SK-N-SH treated with all-trans-retinoic acid at 6 μM for 48 hours (cell line): ENCODE results near the gene DPRX.

Experiments
- ATAC-seq: fragments of 200-7000 bp; cut with Tn5 transposase; 3 replicates; pipeline ENCODE4 v1.9.1; 2020; ENCODE audit warnings: mild to moderate bottlenecking, moderate library complexity
- ARNTL ChIP-seq: fragments of 450-650 bp; formaldehyde crosslinking; IDR thresholded peaks from 2 replicates; pipeline ENCODE4 v1.5.0; 2020; ENCODE audit warnings: low read depth, mild to moderate bottlenecking, moderate library complexity, borderline replicate concordance
- BACH2 ChIP-seq: fragments of 250-450 bp; sonication (Bioruptor Pico); IDR thresholded peaks from 2 replicates; pipeline ENCODE4 v1.9.0; 2021; ENCODE audit warnings: mild to moderate bottlenecking, borderline replicate concordance
- CSDC2 ChIP-seq: fragments of 250-450 bp; sonication (Bioruptor Pico); IDR thresholded peaks from 2 replicates; pipeline ENCODE4 v1.5.0; 2020; ENCODE audit warnings: mild to moderate bottlenecking, moderate library complexity
- CSRNP3 ChIP-seq: fragments of 250-450 bp; sonication (Bioruptor Pico); IDR thresholded peaks from 2 replicates; pipeline ENCODE4 v1.5.1; 2021; ENCODE audit warnings: mild to moderate bottlenecking, moderate library complexity
- ESRRG ChIP-seq: fragments of 250-450 bp; sonication (Bioruptor Pico); IDR thresholded peaks from 2 replicates; pipeline ENCODE4 v1.6.1; 2021; ENCODE audit warnings: mild to moderate bottlenecking
- GLIS3 ChIP-seq: fragments of 250-450 bp; sonication (Bioruptor Pico); IDR thresholded peaks from 2 replicates; pipeline ENCODE4 v1.5.0; 2020; ENCODE audit warnings: mild to moderate bottlenecking, moderate library complexity
- ISL1 ChIP-seq: fragments of 250-450 bp; sonication (Bioruptor Pico); IDR thresholded peaks from 2 replicates; pipeline ENCODE4 v2.1.2; 2022; ENCODE audit warnings: mild to moderate bottlenecking, moderate library complexity
- OSR1 ChIP-seq: fragments of 250-450 bp; sonication (Bioruptor Pico); IDR thresholded peaks from 2 replicates; pipeline ENCODE4 v1.8.0; 2022; ENCODE audit warnings: moderate library complexity, mild to moderate bottlenecking, inconsistent platforms
- PPARA ChIP-seq: fragments of 250-450 bp; sonication (Bioruptor Pico); IDR thresholded peaks from 2 replicates; pipeline ENCODE4 v1.5.0; 2020; ENCODE audit warnings: mild to moderate bottlenecking, borderline replicate concordance
- RARB ChIP-seq: fragments of 250-450 bp; sonication (Bioruptor Pico); IDR thresholded peaks from 2 replicates; pipeline ENCODE4 v1.8.0; 2021; ENCODE audit warnings: mild to moderate bottlenecking, moderate library complexity
- SNAI2 ChIP-seq: fragments of 250-450 bp; sonication (Bioruptor Pico); IDR thresholded peaks from 2 replicates; pipeline ENCODE4 v1.5.0; 2020; ENCODE audit warnings: mild to moderate bottlenecking, moderate library complexity
- TCF4 ChIP-seq: fragments of 250-450 bp; sonication (Bioruptor Pico); IDR thresholded peaks from 2 replicates; pipeline ENCODE4 v1.8.0; 2021; ENCODE audit warnings: mild to moderate bottlenecking, moderate library complexity, borderline replicate concordance
- TOX ChIP-seq: fragments of 250-450 bp; sonication (Bioruptor Pico); IDR thresholded peaks from 2 replicates; pipeline ENCODE4 v1.8.0; 2021; ENCODE audit warnings: mild to moderate bottlenecking, moderate library complexity, borderline replicate concordance
- ZC3H10 ChIP-seq: fragments of 250-450 bp; sonication (Bioruptor Pico); IDR thresholded peaks from 2 replicates; pipeline ENCODE4 v1.5.1; 2021; ENCODE audit warnings: mild to moderate bottlenecking, moderate library complexity
- ZFP30 ChIP-seq: fragments of 450-650 bp; formaldehyde crosslinking; IDR thresholded peaks from 2 replicates; pipeline ENCODE4 v1.5.0; 2022; ENCODE audit warnings: mild to moderate bottlenecking, moderate library complexity
- ZNF565 ChIP-seq: fragments of 450-650 bp; formaldehyde crosslinking; conservative IDR thresholded peaks from 2 replicates; pipeline ENCODE4 v1.5.0; 2020; ENCODE audit warnings: low read depth, mild to moderate bottlenecking, moderate library complexity
- ZNF70 ChIP-seq: fragments of 450-650 bp; formaldehyde crosslinking; IDR thresholded peaks from 2 replicates; pipeline ENCODE4 v1.5.0; 2020; ENCODE audit warnings: mild to moderate bottlenecking, moderate library complexity
- ZNF8 ChIP-seq: fragments of 450-650 bp; formaldehyde crosslinking; IDR thresholded peaks from 2 replicates; pipeline ENCODE4 v1.5.0; 2020; ENCODE audit warnings: mild to moderate bottlenecking, moderate library complexity
- TF ChIP-seq, protein P1 (sequence below): fragments of 250-450 bp; sonication (Bioruptor Pico); IDR thresholded peaks from 2 replicates; pipeline ENCODE4 v1.8.0; 2020; ENCODE audit warnings: mild to moderate bottlenecking, moderate library complexity, borderline replicate concordance
- TF ChIP-seq, protein P2 (sequence below): fragments of 250-450 bp; sonication (Bioruptor Pico); IDR thresholded peaks from 2 replicates; pipeline ENCODE4 v1.8.0; 2021; ENCODE audit warnings: low read depth, mild to moderate bottlenecking, moderate library complexity, borderline replicate concordance
- TF ChIP-seq, protein P3 (sequence below): fragments of 250-450 bp; sonication (Bioruptor Pico); IDR thresholded peaks from 2 replicates; pipeline ENCODE4 v1.5.1; 2020; ENCODE audit warnings: low read depth, mild to moderate bottlenecking, moderate library complexity

Gene DPRX

GRCh38 chr19:53624771-53625545, 6.8 kb upstream of the DPRX start (continued):
- TF ChIP-seq, protein P1, sequence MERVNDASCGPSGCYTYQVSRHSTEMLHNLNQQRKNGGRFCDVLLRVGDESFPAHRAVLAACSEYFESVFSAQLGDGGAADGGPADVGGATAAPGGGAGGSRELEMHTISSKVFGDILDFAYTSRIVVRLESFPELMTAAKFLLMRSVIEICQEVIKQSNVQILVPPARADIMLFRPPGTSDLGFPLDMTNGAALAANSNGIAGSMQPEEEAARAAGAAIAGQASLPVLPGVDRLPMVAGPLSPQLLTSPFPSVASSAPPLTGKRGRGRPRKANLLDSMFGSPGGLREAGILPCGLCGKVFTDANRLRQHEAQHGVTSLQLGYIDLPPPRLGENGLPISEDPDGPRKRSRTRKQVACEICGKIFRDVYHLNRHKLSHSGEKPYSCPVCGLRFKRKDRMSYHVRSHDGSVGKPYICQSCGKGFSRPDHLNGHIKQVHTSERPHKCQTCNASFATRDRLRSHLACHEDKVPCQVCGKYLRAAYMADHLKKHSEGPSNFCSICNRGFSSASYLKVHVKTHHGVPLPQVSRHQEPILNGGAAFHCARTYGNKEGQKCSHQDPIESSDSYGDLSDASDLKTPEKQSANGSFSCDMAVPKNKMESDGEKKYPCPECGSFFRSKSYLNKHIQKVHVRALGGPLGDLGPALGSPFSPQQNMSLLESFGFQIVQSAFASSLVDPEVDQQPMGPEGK (CRISPR knock-in tag) = no peak
- TF ChIP-seq, protein P2, sequence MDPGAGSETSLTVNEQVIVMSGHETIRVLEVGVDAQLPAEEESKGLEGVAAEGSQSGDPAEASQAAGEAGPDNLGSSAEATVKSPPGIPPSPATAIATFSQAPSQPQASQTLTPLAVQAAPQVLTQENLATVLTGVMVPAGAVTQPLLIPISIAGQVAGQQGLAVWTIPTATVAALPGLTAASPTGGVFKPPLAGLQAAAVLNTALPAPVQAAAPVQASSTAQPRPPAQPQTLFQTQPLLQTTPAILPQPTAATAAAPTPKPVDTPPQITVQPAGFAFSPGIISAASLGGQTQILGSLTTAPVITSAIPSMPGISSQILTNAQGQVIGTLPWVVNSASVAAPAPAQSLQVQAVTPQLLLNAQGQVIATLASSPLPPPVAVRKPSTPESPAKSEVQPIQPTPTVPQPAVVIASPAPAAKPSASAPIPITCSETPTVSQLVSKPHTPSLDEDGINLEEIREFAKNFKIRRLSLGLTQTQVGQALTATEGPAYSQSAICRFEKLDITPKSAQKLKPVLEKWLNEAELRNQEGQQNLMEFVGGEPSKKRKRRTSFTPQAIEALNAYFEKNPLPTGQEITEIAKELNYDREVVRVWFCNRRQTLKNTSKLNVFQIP (CRISPR knock-in tag) = no peak
- TF ChIP-seq RARB (CRISPR knock-in tag) = no peak
- TF ChIP-seq GLIS3 (CRISPR knock-in tag) = no peak
- TF ChIP-seq ZNF70 (CRISPR knock-in tag) = no peak
- TF ChIP-seq CSDC2 (CRISPR knock-in tag) = no peak
- TF ChIP-seq ZNF8 = no peak
- TF ChIP-seq OSR1 (CRISPR knock-in tag) = no peak
- TF ChIP-seq, protein P3, sequence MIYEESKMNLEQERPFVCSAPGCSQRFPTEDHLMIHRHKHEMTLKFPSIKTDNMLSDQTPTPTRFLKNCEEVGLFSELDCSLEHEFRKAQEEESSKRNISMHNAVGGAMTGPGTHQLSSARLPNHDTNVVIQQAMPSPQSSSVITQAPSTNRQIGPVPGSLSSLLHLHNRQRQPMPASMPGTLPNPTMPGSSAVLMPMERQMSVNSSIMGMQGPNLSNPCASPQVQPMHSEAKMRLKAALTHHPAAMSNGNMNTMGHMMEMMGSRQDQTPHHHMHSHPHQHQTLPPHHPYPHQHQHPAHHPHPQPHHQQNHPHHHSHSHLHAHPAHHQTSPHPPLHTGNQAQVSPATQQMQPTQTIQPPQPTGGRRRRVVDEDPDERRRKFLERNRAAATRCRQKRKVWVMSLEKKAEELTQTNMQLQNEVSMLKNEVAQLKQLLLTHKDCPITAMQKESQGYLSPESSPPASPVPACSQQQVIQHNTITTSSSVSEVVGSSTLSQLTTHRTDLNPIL = no peak

GRCh38 chr19:53626486-53626885, 5.3 kb upstream of the DPRX start:
- no peak for TF ChIP-seq ZFP30
- no peak for TF ChIP-seq GLIS3 (CRISPR knock-in tag)
- no peak for TF ChIP-seq ZNF8
- TF ChIP-seq, protein P3 = no peak
- no peak for TF ChIP-seq RARB (CRISPR knock-in tag)
- no peak for TF ChIP-seq BACH2 (CRISPR knock-in tag)
- no peak for TF ChIP-seq SNAI2 (CRISPR knock-in tag)
- no peak for TF ChIP-seq CSDC2 (CRISPR knock-in tag)
- no peak for TF ChIP-seq ZNF565 (CRISPR knock-in tag)
- no peak for TF ChIP-seq ESRRG (CRISPR knock-in tag)
- TF ChIP-seq PPARA (CRISPR knock-in tag) = no peak
- no peak for TF ChIP-seq TOX (CRISPR knock-in tag)
- no peak for TF ChIP-seq TCF4 (CRISPR knock-in tag)
- TF ChIP-seq ARNTL (CRISPR knock-in tag) = no peak
- TF ChIP-seq ISL1 (CRISPR knock-in tag) = no peak
- no peak for TF ChIP-seq CSRNP3 (CRISPR knock-in tag)
- TF ChIP-seq, protein P2 (CRISPR knock-in tag) = no peak
- no peak for TF ChIP-seq ZNF70 (CRISPR knock-in tag)
- no peak for TF ChIP-seq ZC3H10

DNA sequence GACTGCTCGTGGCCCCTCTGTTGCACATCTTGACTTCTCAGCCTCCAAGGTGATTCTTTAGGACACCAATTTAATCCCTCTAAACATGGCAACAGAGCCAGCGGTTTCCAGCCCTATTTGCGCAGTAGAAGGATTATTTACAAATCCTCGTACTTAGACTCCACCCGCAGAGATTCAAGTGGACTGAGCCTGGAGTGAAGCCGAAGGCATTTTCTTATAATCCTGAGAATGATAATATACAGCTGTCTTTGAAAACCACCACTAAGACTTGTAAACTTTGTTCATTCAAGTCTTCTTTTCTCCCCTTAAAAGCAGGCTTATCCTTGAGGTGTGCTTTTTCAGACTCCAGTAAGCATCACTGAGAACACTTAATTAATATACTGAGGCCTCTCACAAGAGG, 4.8 kb upstream of the DPRX start:
- ATAC-seq = no peak
- TF ChIP-seq RARB (CRISPR knock-in tag) (no peak), ZNF8 (no peak), OSR1 (CRISPR knock-in tag) (no peak), TCF4 (CRISPR knock-in tag) (no peak), ZFP30 (no peak), GLIS3 (CRISPR knock-in tag) (no peak), ZNF70 (CRISPR knock-in tag) (no peak), CSRNP3 (CRISPR knock-in tag) (no peak), ISL1 (CRISPR knock-in tag) (no peak), TOX (CRISPR knock-in tag) (no peak), CSDC2 (CRISPR knock-in tag) (no peak)
- TF ChIP-seq, protein P3 = no peak

More at GRCh38 chr19:53626486-53626885, 5.3 kb upstream of the DPRX start:
- ATAC-seq = no peak
